Heart right ventricle (tissue), 16 donors: Measurements from ENCODE around the gene ACADM. TPM values are rescaled to one million over a fixed set of nuclear protein-coding genes. Genes with fewer than 3 reads are reported as not detected.
"Not testable (repeated sequence)": the region's sequence is repeated elsewhere in the genome, so short reads cannot be mapped to it uniquely, and the experiment has no call there.

Experiments
- ATAC-seq, 8 donors: fragments of 200-7000 bp; cut with Tn5 transposase; one replicate each; pipeline ENCODE4 v1.9.1; 2020; ENCODE audit warnings: mild to moderate bottlenecking in 8 of 8, moderate library complexity in 8 of 8, moderate number of reproducible peaks in 1 of 8
- DNase-seq, 2 donors: peaks; one replicate each; pipeline ENCODE4 v3.0.0-alpha.2; 2020
- H3K27ac ChIP-seq, 10 donors: fragments of 200-600 bp; sonication (generic) in 2 of 10; one replicate each; pipeline versions ENCODE4 v1.5.0 to v1.8.0; 2020 to 2022; ENCODE audit warnings: mild to moderate bottlenecking in 3 of 10
- H3K27me3 ChIP-seq, 7 donors: fragments of 200-600 bp; one replicate each; pipeline ENCODE4 v1.8.0; 2021 to 2022; ENCODE audit warnings: mild to moderate bottlenecking in 2 of 7
- H3K36me3 ChIP-seq, 9 donors: fragments of 200-600 bp; sonication (generic) in 1 of 9; one replicate each; pipeline versions ENCODE4 v1.5.0 to v1.8.0; 2020 to 2022; ENCODE audit warnings: mild to moderate bottlenecking in 2 of 9
- H3K4me1 ChIP-seq, 9 donors: fragments of 200-600 bp; sonication (generic) in 1 of 9; one replicate each; pipeline versions ENCODE4 v1.5.0 to v1.8.0; 2020 to 2022; ENCODE audit warnings: mild to moderate bottlenecking in 4 of 9
- H3K4me3 ChIP-seq, 10 donors: fragments of 200-600 bp; sonication (generic) in 2 of 10; one replicate each; pipeline versions ENCODE4 v1.5.0 to v1.8.0; 2020 to 2022; ENCODE audit warnings: mild to moderate bottlenecking in 7 of 10, moderate library complexity in 2 of 10
- H3K9me3 ChIP-seq, 11 donors: fragments of 200-600 bp in 10 of 11; sonication (generic) in 2 of 11; one replicate each; pipeline versions ENCODE4 v1.5.0 to v1.8.0; 2013 to 2022; ENCODE audit warnings: mild to moderate bottlenecking in 2 of 11, control low read depth in 1 of 11, moderate library complexity in 1 of 11
- WGBS, 2 donors: extraction: QIAGEN DNeasy Blood & Tissue Kit; methylation state at CpG; one replicate each; pipeline ENCODE4 v1.1.7; 2013; ENCODE audit warnings: inconsistent platforms in 1 of 2; 5-methylcytosine and 5-hydroxymethylcytosine counted together
- intact Hi-C, 10 donors: fragments of 100-400 bp; cut with DNase I; formaldehyde crosslinking; loops; one replicate each; pipeline versions ENCODE4 v1.11.1 to v1.14.2; 2022
- polyA plus RNA-seq, 2 donors: library from polyadenylated mRNA; stranded (reverse); fragments of 200-250 nt; gene quantifications; one replicate each; pipeline ENCODE4 v1.2.3, GENCODE V29; 2013
- total RNA-seq, 10 donors: library from RNA; stranded (reverse); fragmentation: NEBNext Ultra II Directional in 3 of 10; extraction: Animal tissue kit (Norgen Biotek cat#: 25700) in 3 of 10; gene quantifications; one replicate each; pipeline versions ENCODE4 v1.2.1 to v1.2.4, GENCODE V29; 2021 to 2023
- TF ChIP-seq, protein P1 (sequence below), 9 donors: fragments of 200-600 bp; sonication (generic) in 2 of 9; IDR thresholded peaks; one replicate each; pipeline versions ENCODE4 v1.5.0 to v1.8.0; 2021 to 2022; ENCODE audit warnings: antibody characterized with exemption in 9 of 9, mild to moderate bottlenecking in 5 of 9, moderate library complexity in 1 of 9
- donor health status: Arrhythmogenic right ventricular cardiomyopathy.
- donor health status: ischemic (EF 13 %, LVEDD 7.1; RV severe dilation, severe dysfunction).
- donor health status: healthy with polysubstance abuse.
- donor health status: DM: no; HTN: yes; CAD: no.
- donor health status: DM: no; HTN: no; CAD: no.
- donor health status: ischemic (EF 25% LVEDD 6.9; RV normal size, moderate dysfunction).
- donor health status: ischemic (EF 25% LVEDD 5.7; RV mildly dilated, moderate dysfunction).
- donor health status: healthy.
- donor health status: DM: yes; HTN: yes; CAD: no.
- donor health status: Ischemic cardiomyopathy.
- donor health status: ischemic (EF 35%, LVEDD 5.7; RV mildly dilated, moderate dysfunction).
- donor health status: nonischemic (EF 11% LVEDD 7.7; RV severe dilation, severe dysfunction).
- donor health status: DM: yes; HTN: yes; CAD: no.
- donor health status: PGD.
- donor health status: ischemic (EF 29% LVEDD 5.4; RV normal size, mild dysfunction).
- donor health status: nonischemic (EF 23%, LVEDD 6.1; RV moderate dilation, normal function).

The ACADM gene
- total and polyA plus RNA-seq, 12 donors: 39.3 to 425 (median 339) TPM

DNA sequence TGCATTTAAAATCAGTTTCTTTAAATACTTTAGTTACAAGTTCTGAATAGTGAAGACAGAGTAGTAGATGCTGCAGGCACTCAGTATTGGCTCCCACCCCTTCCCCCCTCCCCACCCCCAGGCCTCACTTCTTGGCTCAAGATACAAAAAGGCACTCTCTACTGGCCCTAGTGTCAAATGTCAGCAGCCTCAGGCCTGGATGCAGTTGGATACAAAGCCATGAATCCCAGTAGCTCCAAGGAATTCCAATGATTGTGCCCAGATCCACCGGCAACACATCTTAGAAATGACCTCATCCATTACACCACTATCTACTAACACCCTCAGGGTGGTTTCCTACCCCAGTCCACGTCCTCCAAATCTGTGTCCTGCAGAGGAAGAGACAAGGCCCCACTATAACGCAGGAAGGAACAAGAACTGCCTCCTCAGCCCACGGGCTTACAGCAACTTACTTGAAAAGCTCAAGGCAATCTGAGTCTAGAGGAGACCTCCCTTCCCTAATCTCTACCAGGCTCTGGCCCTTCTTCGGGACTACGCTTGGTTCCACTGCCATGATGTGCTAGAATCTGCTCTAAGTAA, 17.6 kb downstream of the ACADM start:
- Histone ChIP-seq H3K9me3 (no peaks in the 10 kb centered on the region), H3K4me1 (peaks cover 0 to 8% (median 0%) of the 10 kb centered on the region in 9 donors), H3K27me3 (no peaks in the 10 kb centered on the region), H3K4me3 (no peak overlapping the region), H3K27ac (no peak overlapping the region), H3K36me3 (peaks cover 0 to 100% (median 61%) of the 10 kb centered on the region in 9 donors)
- WGBS, 2 donors: 82 to 86% methylated on average over 6 of the region's 6 CpGs
- TF ChIP-seq, protein P1, sequence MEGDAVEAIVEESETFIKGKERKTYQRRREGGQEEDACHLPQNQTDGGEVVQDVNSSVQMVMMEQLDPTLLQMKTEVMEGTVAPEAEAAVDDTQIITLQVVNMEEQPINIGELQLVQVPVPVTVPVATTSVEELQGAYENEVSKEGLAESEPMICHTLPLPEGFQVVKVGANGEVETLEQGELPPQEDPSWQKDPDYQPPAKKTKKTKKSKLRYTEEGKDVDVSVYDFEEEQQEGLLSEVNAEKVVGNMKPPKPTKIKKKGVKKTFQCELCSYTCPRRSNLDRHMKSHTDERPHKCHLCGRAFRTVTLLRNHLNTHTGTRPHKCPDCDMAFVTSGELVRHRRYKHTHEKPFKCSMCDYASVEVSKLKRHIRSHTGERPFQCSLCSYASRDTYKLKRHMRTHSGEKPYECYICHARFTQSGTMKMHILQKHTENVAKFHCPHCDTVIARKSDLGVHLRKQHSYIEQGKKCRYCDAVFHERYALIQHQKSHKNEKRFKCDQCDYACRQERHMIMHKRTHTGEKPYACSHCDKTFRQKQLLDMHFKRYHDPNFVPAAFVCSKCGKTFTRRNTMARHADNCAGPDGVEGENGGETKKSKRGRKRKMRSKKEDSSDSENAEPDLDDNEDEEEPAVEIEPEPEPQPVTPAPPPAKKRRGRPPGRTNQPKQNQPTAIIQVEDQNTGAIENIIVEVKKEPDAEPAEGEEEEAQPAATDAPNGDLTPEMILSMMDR (IDR thresholded peaks at IDR 0.05): no peak
- intact Hi-C loops: no loop called here
- DNase-seq (no peak), ATAC-seq (no peak)

DNA sequence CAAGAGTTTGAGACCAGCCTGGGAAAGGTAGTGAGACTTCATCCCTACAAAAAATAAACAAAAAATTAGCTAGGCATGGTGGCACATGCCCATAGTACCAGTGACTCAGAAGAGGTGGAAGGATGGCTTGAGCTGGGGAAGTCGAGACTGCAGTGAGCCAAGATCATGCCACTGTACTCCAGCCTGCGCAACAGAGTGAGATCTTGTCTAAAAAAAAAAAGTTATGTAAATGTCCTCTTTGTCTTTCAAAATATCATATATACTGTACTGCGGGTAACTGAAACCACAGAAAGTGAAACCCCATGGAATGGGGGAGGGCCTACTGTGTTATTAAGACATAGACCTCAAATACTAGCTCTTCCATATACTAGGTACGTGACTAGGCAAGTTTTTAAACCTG, 20.8 kb downstream of the ACADM start:
- no peak for ATAC-seq
- Histone ChIP-seq H3K27ac (no peak overlapping the region), H3K36me3 (peaks cover 0 to 99% (median 42%) of the 10 kb centered on the region in 9 donors), H3K4me1 (peaks cover 0 to 8% (median 0%) of the 10 kb centered on the region in 9 donors), H3K27me3 (no peaks in the 10 kb centered on the region), H3K9me3 (no peaks in the 10 kb centered on the region), H3K4me3 (no peak overlapping the region)
- TF ChIP-seq, protein P1 (IDR thresholded peaks at IDR 0.05): no peak
- 69 to 94% methylated on average over 4 of the region's 4 CpGs for WGBS, 2 donors
- no peak for DNase-seq
- intact Hi-C loops: no loop called here

DNA sequence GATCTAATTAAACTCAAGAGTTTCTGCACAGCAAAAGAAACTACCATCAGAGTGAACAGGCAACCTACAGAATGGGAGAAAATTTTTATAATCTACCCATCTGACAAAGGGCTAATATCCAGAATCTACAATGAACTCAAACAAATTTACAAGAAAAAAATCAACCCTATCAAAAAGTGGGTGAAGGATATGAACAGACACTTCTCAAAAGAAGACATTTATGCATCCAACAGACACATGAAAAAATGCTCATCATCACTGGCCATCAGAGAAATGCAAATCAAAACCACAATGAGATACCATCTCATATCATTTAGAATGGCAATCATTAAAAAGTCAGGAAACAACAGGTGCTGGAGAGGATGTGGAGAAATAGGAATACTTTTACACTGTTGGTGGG, 32.7 kb downstream of the ACADM start:
- H3K27ac ChIP-seq, H3K4me1 ChIP-seq, ATAC-seq, H3K4me3 ChIP-seq, intact Hi-C loops, H3K9me3 ChIP-seq, H3K27me3 ChIP-seq, DNase-seq: not testable (repeated sequence)
- H3K36me3 ChIP-seq: peaks cover 0 to 72% (median 37%) of the 10 kb centered on the region in 9 donors

DNA sequence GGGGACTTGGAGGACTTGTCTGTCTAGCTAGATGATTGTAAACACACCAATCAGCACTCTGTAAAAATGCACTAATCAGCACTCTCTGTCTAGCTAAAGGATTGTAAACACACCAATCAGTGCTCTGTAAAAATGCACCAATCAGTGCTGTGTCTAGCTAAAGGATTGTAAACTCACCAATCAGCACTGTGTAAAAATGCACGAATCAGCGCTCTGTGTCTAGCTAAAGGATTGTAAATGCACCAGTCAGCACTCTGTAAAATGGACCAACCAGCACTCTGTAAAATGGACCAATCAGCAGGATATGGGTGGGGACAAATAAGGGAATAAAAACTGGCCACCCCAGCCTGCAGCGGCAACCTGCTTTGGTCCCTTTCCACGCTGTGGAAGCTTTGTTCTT, 34.0 kb downstream of the ACADM start:
- H3K27me3 ChIP-seq, ATAC-seq, intact Hi-C loops, H3K4me3 ChIP-seq, H3K27ac ChIP-seq, H3K4me1 ChIP-seq, H3K9me3 ChIP-seq, DNase-seq: not testable (repeated sequence)
- peaks cover 0 to 72% (median 32%) of the 10 kb centered on the region in 9 donors for H3K36me3 ChIP-seq
- WGBS, 2 donors: 99 to 100% methylated on average over 4 of the region's 4 CpGs

DNA sequence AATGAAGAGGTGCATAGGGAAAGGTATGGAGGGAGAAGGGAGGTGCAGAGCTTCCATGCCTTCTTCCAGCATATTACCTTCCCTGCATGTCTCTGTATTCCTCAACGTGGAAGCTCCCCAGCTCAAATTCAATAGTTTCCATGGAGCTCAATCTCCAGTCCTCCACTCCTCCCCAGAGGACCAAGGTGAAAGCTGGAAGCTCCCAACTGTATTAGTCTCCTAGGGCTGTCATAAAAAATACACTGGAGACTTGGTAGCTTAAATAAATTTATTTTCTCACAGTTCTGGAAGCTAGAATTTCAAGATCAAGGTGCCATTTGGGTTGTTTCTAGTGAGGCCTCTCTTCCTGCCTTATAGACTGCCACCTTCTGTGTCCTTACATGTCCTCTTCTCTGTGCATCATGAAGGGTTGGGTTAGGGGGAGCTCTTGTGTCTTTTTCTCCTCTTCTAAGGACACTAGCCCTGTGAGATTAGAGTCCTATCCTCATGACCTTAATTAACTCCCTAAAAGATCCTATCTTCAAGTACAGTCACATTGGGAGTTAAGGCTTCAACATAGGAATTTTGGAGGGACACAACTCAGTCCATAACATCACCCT, 39.6 kb downstream of the ACADM start:
- H3K9me3 ChIP-seq: no peaks in the 10 kb centered on the region
- no peak for ATAC-seq
- H3K4me3 ChIP-seq: no peak overlapping the region
- peaks cover 0 to 43% (median 17%) of the 10 kb centered on the region in 9 donors for H3K36me3 ChIP-seq
- H3K4me1 ChIP-seq: peaks cover 0 to 7% (median 0%) of the 10 kb centered on the region in 9 donors
- TF ChIP-seq, protein P1 (IDR thresholded peaks at IDR 0.05): no peak
- intact Hi-C loops: no loop called here
- H3K27ac ChIP-seq: no peak overlapping the region
- DNase-seq: no peak
- no peaks in the 10 kb centered on the region for H3K27me3 ChIP-seq
- WGBS, 2 donors: 62 to 82% methylated on average over 1 of the region's 1 CpG
